ENCODE results near the gene ZNF467. TPM values are rescaled to one million over a fixed set of nuclear protein-coding genes. Genes with fewer than 3 reads are reported as not detected.

The ZNF467 gene
- total RNA-seq, 1 experiment from 2014 or later: 11.3 TPM

- TF ChIP-seq, protein P1, sequence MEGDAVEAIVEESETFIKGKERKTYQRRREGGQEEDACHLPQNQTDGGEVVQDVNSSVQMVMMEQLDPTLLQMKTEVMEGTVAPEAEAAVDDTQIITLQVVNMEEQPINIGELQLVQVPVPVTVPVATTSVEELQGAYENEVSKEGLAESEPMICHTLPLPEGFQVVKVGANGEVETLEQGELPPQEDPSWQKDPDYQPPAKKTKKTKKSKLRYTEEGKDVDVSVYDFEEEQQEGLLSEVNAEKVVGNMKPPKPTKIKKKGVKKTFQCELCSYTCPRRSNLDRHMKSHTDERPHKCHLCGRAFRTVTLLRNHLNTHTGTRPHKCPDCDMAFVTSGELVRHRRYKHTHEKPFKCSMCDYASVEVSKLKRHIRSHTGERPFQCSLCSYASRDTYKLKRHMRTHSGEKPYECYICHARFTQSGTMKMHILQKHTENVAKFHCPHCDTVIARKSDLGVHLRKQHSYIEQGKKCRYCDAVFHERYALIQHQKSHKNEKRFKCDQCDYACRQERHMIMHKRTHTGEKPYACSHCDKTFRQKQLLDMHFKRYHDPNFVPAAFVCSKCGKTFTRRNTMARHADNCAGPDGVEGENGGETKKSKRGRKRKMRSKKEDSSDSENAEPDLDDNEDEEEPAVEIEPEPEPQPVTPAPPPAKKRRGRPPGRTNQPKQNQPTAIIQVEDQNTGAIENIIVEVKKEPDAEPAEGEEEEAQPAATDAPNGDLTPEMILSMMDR (IDR thresholded peaks at IDR 0.05 in 2 of 3, conservative IDR thresholded peaks at IDR 0.05 in 1 of 3; ENCODE audit: borderline replicate concordance in 1 of 3, insufficient read depth in 1 of 3, low read depth in 2 of 3, low read length in 2 of 3): no peak
- TF ChIP-seq POLR2A (IDR thresholded peaks at IDR 0.05; ENCODE audit: borderline replicate concordance, extremely low read depth, insufficient read depth, insufficient read length): no peak
- TF ChIP-seq YY1 (IDR thresholded peaks at IDR 0.05; ENCODE audit: extremely low read depth, insufficient replicate concordance, low read depth, low read length): no peak
- TF ChIP-seq, protein P2, sequence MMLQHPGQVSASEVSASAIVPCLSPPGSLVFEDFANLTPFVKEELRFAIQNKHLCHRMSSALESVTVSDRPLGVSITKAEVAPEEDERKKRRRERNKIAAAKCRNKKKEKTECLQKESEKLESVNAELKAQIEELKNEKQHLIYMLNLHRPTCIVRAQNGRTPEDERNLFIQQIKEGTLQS (IDR thresholded peaks at IDR 0.05): no peak
- TF ChIP-seq ZNF274 (IDR thresholded peaks at IDR 0.05; ENCODE audit: low read depth, low read length): no peak
- no peak for TF ChIP-seq FOSL1 (IDR thresholded peaks at IDR 0.05; ENCODE audit: low read depth)
- TF ChIP-seq ZFX (IDR thresholded peaks at IDR 0.05): no peak
These were observed 42.9 kb upstream of the ZNF467 start (continued) for GRCh38 chr7:149816267-149816751.

DNA sequence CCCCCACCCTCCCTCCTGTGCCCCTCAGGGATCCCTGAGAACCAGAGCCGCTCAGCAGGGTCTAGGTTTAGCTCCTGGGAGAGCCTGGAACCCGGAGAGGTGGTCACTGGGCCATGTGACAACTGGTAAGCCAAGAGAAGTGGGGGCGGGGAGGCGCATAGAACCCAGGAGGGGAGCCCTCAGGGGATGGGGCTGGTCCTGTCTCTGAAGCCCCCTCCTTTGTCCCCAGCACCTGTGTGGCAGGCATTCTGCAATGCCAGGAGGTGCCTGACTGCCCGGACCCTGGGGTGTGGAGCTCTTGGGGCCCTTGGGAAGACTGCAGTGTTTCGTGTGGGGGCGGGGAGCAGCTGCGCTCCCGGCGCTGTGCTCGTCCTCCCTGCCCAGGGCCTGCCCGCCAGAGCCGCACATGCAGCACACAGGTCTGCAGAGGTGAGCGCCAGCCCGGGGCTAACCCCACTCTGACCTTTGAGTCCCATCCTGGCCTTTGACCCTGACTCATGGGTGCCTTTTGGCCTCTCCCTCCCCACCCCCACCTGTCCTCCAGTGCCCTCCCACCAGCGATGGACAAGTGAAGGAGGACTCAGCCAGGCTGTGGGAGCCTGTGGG is 42.4 kb upstream of the ZNF467 start:
- ChIA-PET RAD21 (ENCODE audit: low non-redundant PET in 1 of 2, low total read pairs in 2 of 2, uncharacterized antibody in 2 of 2, unreplicated experiment in 2 of 2) (no interaction called here), POLR2A (no interaction called here)
- TF ChIP-seq, protein P3, sequence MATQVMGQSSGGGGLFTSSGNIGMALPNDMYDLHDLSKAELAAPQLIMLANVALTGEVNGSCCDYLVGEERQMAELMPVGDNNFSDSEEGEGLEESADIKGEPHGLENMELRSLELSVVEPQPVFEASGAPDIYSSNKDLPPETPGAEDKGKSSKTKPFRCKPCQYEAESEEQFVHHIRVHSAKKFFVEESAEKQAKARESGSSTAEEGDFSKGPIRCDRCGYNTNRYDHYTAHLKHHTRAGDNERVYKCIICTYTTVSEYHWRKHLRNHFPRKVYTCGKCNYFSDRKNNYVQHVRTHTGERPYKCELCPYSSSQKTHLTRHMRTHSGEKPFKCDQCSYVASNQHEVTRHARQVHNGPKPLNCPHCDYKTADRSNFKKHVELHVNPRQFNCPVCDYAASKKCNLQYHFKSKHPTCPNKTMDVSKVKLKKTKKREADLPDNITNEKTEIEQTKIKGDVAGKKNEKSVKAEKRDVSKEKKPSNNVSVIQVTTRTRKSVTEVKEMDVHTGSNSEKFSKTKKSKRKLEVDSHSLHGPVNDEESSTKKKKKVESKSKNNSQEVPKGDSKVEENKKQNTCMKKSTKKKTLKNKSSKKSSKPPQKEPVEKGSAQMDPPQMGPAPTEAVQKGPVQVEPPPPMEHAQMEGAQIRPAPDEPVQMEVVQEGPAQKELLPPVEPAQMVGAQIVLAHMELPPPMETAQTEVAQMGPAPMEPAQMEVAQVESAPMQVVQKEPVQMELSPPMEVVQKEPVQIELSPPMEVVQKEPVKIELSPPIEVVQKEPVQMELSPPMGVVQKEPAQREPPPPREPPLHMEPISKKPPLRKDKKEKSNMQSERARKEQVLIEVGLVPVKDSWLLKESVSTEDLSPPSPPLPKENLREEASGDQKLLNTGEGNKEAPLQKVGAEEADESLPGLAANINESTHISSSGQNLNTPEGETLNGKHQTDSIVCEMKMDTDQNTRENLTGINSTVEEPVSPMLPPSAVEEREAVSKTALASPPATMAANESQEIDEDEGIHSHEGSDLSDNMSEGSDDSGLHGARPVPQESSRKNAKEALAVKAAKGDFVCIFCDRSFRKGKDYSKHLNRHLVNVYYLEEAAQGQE (IDR thresholded peaks at IDR 0.05; ENCODE audit: low read depth): no peak
- no peak for TF ChIP-seq EZH2phosphoT487 (IDR thresholded peaks at IDR 0.05; ENCODE audit: borderline replicate concordance)
- no peak for TF ChIP-seq FOSL1 (IDR thresholded peaks at IDR 0.05; ENCODE audit: low read depth)
- TF ChIP-seq ZFX (IDR thresholded peaks at IDR 0.05): no peak
- no peak for TF ChIP-seq ZNF274 (IDR thresholded peaks at IDR 0.05; ENCODE audit: low read depth, low read length)
- TF ChIP-seq CEBPB (IDR thresholded peaks at IDR 0.05; ENCODE audit: low read depth): no peak
- no peak for TF ChIP-seq TCF7L2 (IDR thresholded peaks at IDR 0.05; ENCODE audit: borderline replicate concordance, extremely low read depth, insufficient read depth, insufficient read length)
- TF ChIP-seq SIN3A (IDR thresholded peaks at IDR 0.05; ENCODE audit: low read depth): no peak
- TF ChIP-seq SRF (IDR thresholded peaks at IDR 0.05; ENCODE audit: low read depth): no peak
- TF ChIP-seq, protein P1 (IDR thresholded peaks at IDR 0.05 in 2 of 3, conservative IDR thresholded peaks at IDR 0.05 in 1 of 3; ENCODE audit: borderline replicate concordance in 1 of 3, insufficient read depth in 1 of 3, low read depth in 2 of 3, low read length in 2 of 3): no peak
- no peak for TF ChIP-seq POLR2AphosphoS5 (IDR thresholded peaks at IDR 0.05; ENCODE audit: low read depth, low read length)
- TF ChIP-seq JUND (IDR thresholded peaks at IDR 0.05): no peak
- TF ChIP-seq, protein P2 (IDR thresholded peaks at IDR 0.05): no peak

More for the DNA sequence above, 42.4 kb upstream of the ZNF467 start:
- no peak overlapping the region for H2AFZ ChIP-seq (ENCODE audit: low read depth, low read length, poor library complexity, severe bottlenecking)
- H3K9ac ChIP-seq (ENCODE audit: low read length): no peak overlapping the region
- DNase-seq (ENCODE audit: low read depth, low spot score) (no peak), ATAC-seq (no peak)
- no peaks in the 10 kb centered on the region for H4K20me1 ChIP-seq (ENCODE audit: insufficient read depth)
- H3K9me2 ChIP-seq (ENCODE audit: insufficient read depth): no peaks in the 10 kb centered on the region
- H3K79me2 ChIP-seq (ENCODE audit: insufficient read depth, low read length): no peaks in the 10 kb centered on the region
- H3K4me3 ChIP-seq (replicated peaks in 1 of 2; ENCODE audit: low read depth in 1 of 2, low read length in 2 of 2): no peak overlapping the region
- no peaks in the 10 kb centered on the region for H3K9me3 ChIP-seq (ENCODE audit: control insufficient read depth in 1 of 2, insufficient read depth in 1 of 2, low read depth in 1 of 2, low read length in 2 of 2)
- BruUV-seq (replicated peaks): no TSS peak
- no peak overlapping the region for H3K4me2 ChIP-seq (ENCODE audit: low read length)
- intact Hi-C loops (cut with micrococcal nuclease): no loop called here
- CTCF ChIA-PET: no interaction called here
- H3K27me3 ChIP-seq (ENCODE audit: insufficient read depth, low read length): no peaks in the 10 kb centered on the region
- H3K36me3 ChIP-seq (ENCODE audit: control insufficient read depth in 1 of 2, insufficient read depth in 2 of 2, low read length in 2 of 2): no peaks in the 10 kb centered on the region
- H3K27ac ChIP-seq (ENCODE audit: low read depth, low read length): no peak overlapping the region
- no peaks in the 10 kb centered on the region for H3K4me1 ChIP-seq (ENCODE audit: control insufficient read depth in 1 of 2, insufficient read depth in 2 of 2, low read length in 2 of 2)

Data from HCT116 (cell line).